ENCODE data around the gene RILPL1.
"Not testable (repeated sequence)": the region's sequence is repeated elsewhere in the genome, so short reads cannot be mapped to it uniquely, and the experiment has no call there.

Gene RILPL1

GRCh38 chr12:123475246-123475703 lies 58.2 kb downstream of the RILPL1 start:
- Mint-ChIP-seq H3K4me1 (ENCODE audit: low read depth) (peaks cover 11% of the 10 kb centered on the region), H3K9me3 (no peaks in the 10 kb centered on the region), H3K36me3 (ENCODE audit: low read depth) (peaks cover 6% of the 10 kb centered on the region), H3K27ac (peak overlapping the region; percentile 71), H3K4me3 (peak overlapping the region; percentile 11), H3K27me3 (ENCODE audit: low read depth) (no peaks in the 10 kb centered on the region)

- Mint-ChIP-seq H3K9me3 (no peaks in the 10 kb centered on the region), H3K27ac (peak overlapping the region; percentile 71), H3K27me3 (ENCODE audit: low read depth) (no peaks in the 10 kb centered on the region), H3K4me1 (ENCODE audit: low read depth) (peaks cover 9% of the 10 kb centered on the region), H3K36me3 (ENCODE audit: low read depth) (peaks cover 6% of the 10 kb centered on the region), H3K4me3 (peak overlapping the region; percentile 11)
Observed at GRCh38 chr12:123474485-123475245, 58.9 kb downstream of the RILPL1 start.

- Mint-ChIP-seq H3K27ac (no peak overlapping the region), H3K36me3 (ENCODE audit: low read depth) (peaks cover 10% of the 10 kb centered on the region), H3K9me3 (no peaks in the 10 kb centered on the region), H3K4me1 (ENCODE audit: low read depth) (peaks cover 9% of the 10 kb centered on the region), H3K27me3 (ENCODE audit: low read depth) (no peaks in the 10 kb centered on the region), H3K4me3 (no peak overlapping the region)
Observed at GRCh38 chr12:123472438-123472849, 61.1 kb downstream of the RILPL1 start.

- H3K36me3 Mint-ChIP-seq (ENCODE audit: low read depth) = peaks cover 10% of the 10 kb centered on the region
- peaks cover 9% of the 10 kb centered on the region for H3K4me1 Mint-ChIP-seq (ENCODE audit: low read depth)
- H3K27me3 Mint-ChIP-seq (ENCODE audit: low read depth) = no peaks in the 10 kb centered on the region
- H3K9me3 Mint-ChIP-seq = no peaks in the 10 kb centered on the region
- no peak overlapping the region for H3K27ac Mint-ChIP-seq
- H3K4me3 Mint-ChIP-seq = no peak overlapping the region
Observed at GRCh38 chr12:123471374-123472068, 62.0 kb downstream of the RILPL1 start.

GRCh38 chr12:123469978-123470377 lies 63.5 kb downstream of the RILPL1 start:
- Mint-ChIP-seq H3K36me3 (ENCODE audit: low read depth) (peaks cover 22% of the 10 kb centered on the region), H3K4me3 (no peak overlapping the region), H3K27me3 (ENCODE audit: low read depth) (no peaks in the 10 kb centered on the region), H3K4me1 (ENCODE audit: low read depth) (peaks cover 3% of the 10 kb centered on the region), H3K27ac (no peak overlapping the region), H3K9me3 (no peaks in the 10 kb centered on the region)

GRCh38 chr12:123468786-123469185 lies 64.7 kb downstream of the RILPL1 start:
- peaks cover 25% of the 10 kb centered on the region for H3K36me3 Mint-ChIP-seq (ENCODE audit: low read depth)
- H3K9me3 Mint-ChIP-seq = no peaks in the 10 kb centered on the region
- no peak overlapping the region for H3K27ac Mint-ChIP-seq
- H3K27me3 Mint-ChIP-seq (ENCODE audit: low read depth) = no peaks in the 10 kb centered on the region
- no peak overlapping the region for H3K4me3 Mint-ChIP-seq
- peaks cover 4% of the 10 kb centered on the region for H3K4me1 Mint-ChIP-seq (ENCODE audit: low read depth)

GRCh38 chr12:123465084-123465483 lies 68.4 kb downstream of the RILPL1 start:
- peaks cover 27% of the 10 kb centered on the region for H3K36me3 Mint-ChIP-seq (ENCODE audit: low read depth)
- H3K4me1 Mint-ChIP-seq (ENCODE audit: low read depth) = peaks cover 12% of the 10 kb centered on the region
- H3K27me3 Mint-ChIP-seq (ENCODE audit: low read depth) = no peaks in the 10 kb centered on the region
- no peak overlapping the region for H3K4me3 Mint-ChIP-seq
- H3K9me3 Mint-ChIP-seq = no peaks in the 10 kb centered on the region
- H3K27ac Mint-ChIP-seq = no peak overlapping the region

GRCh38 chr12:123463174-123463573 lies 70.3 kb downstream of the RILPL1 start:
- not testable (repeated sequence) for H3K27me3 Mint-ChIP-seq (ENCODE audit: low read depth); H3K4me3 Mint-ChIP-seq; H3K9me3 Mint-ChIP-seq; H3K27ac Mint-ChIP-seq
- H3K36me3 Mint-ChIP-seq (ENCODE audit: low read depth) = peaks cover 28% of the 10 kb centered on the region
- H3K4me1 Mint-ChIP-seq (ENCODE audit: low read depth) = peaks cover 20% of the 10 kb centered on the region

- H3K9me3 Mint-ChIP-seq = no peaks in the 10 kb centered on the region
- no peaks in the 10 kb centered on the region for H3K27me3 Mint-ChIP-seq (ENCODE audit: low read depth)
- peak within 1 kb of the TSS; percentile 99 for H3K27ac Mint-ChIP-seq
- H3K4me3 Mint-ChIP-seq = peak within 1 kb of the TSS; percentile 97
- H3K4me1 Mint-ChIP-seq (ENCODE audit: low read depth) = peaks cover 18% of the 10 kb centered on the region
- peaks cover 10% of the 10 kb centered on the region for H3K36me3 Mint-ChIP-seq (ENCODE audit: low read depth)
Observed at GRCh38 chr12:123457980-123458779, 75.3 kb downstream of the RILPL1 start, which contains the start of gene SNRNP35. Gene SNRNP35 (plus strand): TSS chr12:123458139. CDS start chr12:123465541, 7,402 bp downstream.

GRCh38 chr12:123453165-123453564 lies 80.4 kb downstream of the RILPL1 start:
- no peaks in the 10 kb centered on the region for H3K27me3 Mint-ChIP-seq (ENCODE audit: low read depth)
- peaks cover 11% of the 10 kb centered on the region for H3K4me1 Mint-ChIP-seq (ENCODE audit: low read depth)
- no peaks in the 10 kb centered on the region for H3K9me3 Mint-ChIP-seq
- H3K4me3 Mint-ChIP-seq = no peak overlapping the region
- peak overlapping the region; percentile 13 for H3K27ac Mint-ChIP-seq
- peaks cover 4% of the 10 kb centered on the region for H3K36me3 Mint-ChIP-seq (ENCODE audit: low read depth)

GRCh38 chr12:123452276-123452550 lies 81.3 kb downstream of the RILPL1 start:
- not testable (repeated sequence) for H3K4me3 Mint-ChIP-seq; H3K36me3 Mint-ChIP-seq (ENCODE audit: low read depth); H3K9me3 Mint-ChIP-seq; H3K27me3 Mint-ChIP-seq (ENCODE audit: low read depth)
- Mint-ChIP-seq H3K4me1 (ENCODE audit: low read depth) (peaks cover 12% of the 10 kb centered on the region), H3K27ac (peak overlapping the region; percentile 36)

- no peak overlapping the region for H3K4me3 Mint-ChIP-seq
- no peak overlapping the region for H3K27ac Mint-ChIP-seq
- peaks cover 2% of the 10 kb centered on the region for H3K36me3 Mint-ChIP-seq (ENCODE audit: low read depth)
- no peaks in the 10 kb centered on the region for H3K9me3 Mint-ChIP-seq
- no peaks in the 10 kb centered on the region for H3K27me3 Mint-ChIP-seq (ENCODE audit: low read depth)
- H3K4me1 Mint-ChIP-seq (ENCODE audit: low read depth) = peaks cover 18% of the 10 kb centered on the region
Observed at GRCh38 chr12:123450636-123451035, 82.9 kb downstream of the RILPL1 start.

- Mint-ChIP-seq H3K9me3 (no peaks in the 10 kb centered on the region), H3K4me3 (no peak overlapping the region), H3K4me1 (ENCODE audit: low read depth) (peaks cover 18% of the 10 kb centered on the region), H3K27ac (no peak overlapping the region), H3K36me3 (ENCODE audit: low read depth) (peaks cover 2% of the 10 kb centered on the region), H3K27me3 (ENCODE audit: low read depth) (no peaks in the 10 kb centered on the region)
Observed at GRCh38 chr12:123449856-123450255, 83.7 kb downstream of the RILPL1 start.

GRCh38 chr12:123449249-123449733 lies 84.2 kb downstream of the RILPL1 start:
- Mint-ChIP-seq H3K27me3 (ENCODE audit: low read depth) (no peaks in the 10 kb centered on the region), H3K36me3 (ENCODE audit: low read depth) (peaks cover 2% of the 10 kb centered on the region), H3K27ac (peak overlapping the region; percentile 56), H3K4me1 (ENCODE audit: low read depth) (peaks cover 20% of the 10 kb centered on the region), H3K4me3 (no peak overlapping the region), H3K9me3 (no peaks in the 10 kb centered on the region)

Measured in T-helper 1 cell treated with Interleukin-12 subunit alpha and Interleukin-12 subunit beta and Interleukin-4 antibody, amounts not matched to agents 30 μg/mL and 1 μg/mL, for 36 hours (primary cell).